H1 (cell line): ENCODE data around the gene AKT1S1. TPM values are rescaled to one million over a fixed set of nuclear protein-coding genes. Genes with fewer than 3 reads are reported as not detected.

Source experiments
- CTCF ChIA-PET: fragments of 300-600 bp; sonication (Branson Sonifier 250); formaldehyde crosslinking; loops from one replicate; lab custom pipeline; 2021; ENCODE audit not compliant: partially characterized antibody; lab: Charles Lee
- POLR2A ChIA-PET: fragments of 300-600 bp; sonication (Branson Sonifier 250); formaldehyde crosslinking; loops from one replicate; lab custom pipeline; 2021; ENCODE audit warnings: inconsistent platforms; ENCODE audit not compliant: partially characterized antibody; lab: Charles Lee
- DNase-seq, 2 experiments: peaks; one replicate each; pipeline versions ENCODE4 v3.0.0 to v3.0.0-alpha.2; 2010 to 2022; ENCODE audit warnings: low spot score in 2 of 2, low read depth in 1 of 2, mixed read lengths in 1 of 2
- FAIRE-seq: peaks from 2 replicates; lab custom pipeline; 2011; peaks lifted over from hg19 to GRCh38; lab: Jason Lieb, UNC
- H2AFZ ChIP-seq: 2 replicates; pipeline ENCODE4 v1.8.1; 2012; ENCODE audit warnings: low read length, inconsistent platforms
- H2AK5ac ChIP-seq: 2 replicates; pipeline ENCODE4 v1.6.1; 2013; ENCODE audit warnings: low read depth, low read length
- H2BK120ac ChIP-seq: replicated peaks from 2 replicates; pipeline ENCODE3; 2013; ENCODE audit warnings: low read depth, low read length, inconsistent platforms
- H2BK12ac ChIP-seq: 2 replicates; pipeline ENCODE4 v1.6.1; 2013; ENCODE audit warnings: low read depth, low read length
- H2BK15ac ChIP-seq: 2 replicates; pipeline ENCODE4 v1.6.1; 2013; ENCODE audit warnings: low read length
- H2BK20ac ChIP-seq: 2 replicates; pipeline ENCODE4 v1.6.1; 2013; ENCODE audit warnings: low read length
- H2BK5ac ChIP-seq: 2 replicates; pipeline ENCODE4 v1.6.1; 2013; ENCODE audit warnings: low read depth, low read length
- H3K14ac ChIP-seq: 2 replicates; pipeline ENCODE4 v1.6.1; 2013; ENCODE audit warnings: inconsistent platforms; ENCODE audit not compliant: insufficient read length
- H3K18ac ChIP-seq: 2 replicates; pipeline ENCODE4 v1.6.1; 2013; ENCODE audit warnings: low read length; ENCODE audit errors: extremely low read depth
- H3K23ac ChIP-seq: 2 replicates; pipeline ENCODE4 v1.6.1; 2013; ENCODE audit warnings: inconsistent platforms; ENCODE audit not compliant: insufficient read length
- H3K23me2 ChIP-seq: 2 replicates; pipeline ENCODE4 v1.6.1; 2013; ENCODE audit warnings: low read depth, low read length
- H3K27ac ChIP-seq: 2 replicates; pipeline ENCODE4 v1.6.1; 2011; ENCODE audit warnings: low read depth, low read length, inconsistent platforms
- H3K27me3 ChIP-seq, 4 experiments: replicated peaks in 1 of 4; 1 replicate in 1 of 4; 2 replicates in 3 of 4; pipeline versions ENCODE4 v1.6.1 to v1.8.1; 2011 to 2013; ENCODE audit warnings: low read length in 3 of 4, mild to moderate bottlenecking in 3 of 4, inconsistent platforms in 2 of 4, mixed read lengths in 2 of 4, moderate library complexity in 1 of 4; ENCODE audit not compliant: control insufficient read depth in 3 of 4, insufficient read depth in 3 of 4; ENCODE audit errors: extremely low read depth in 1 of 4
- H3K36me3 ChIP-seq, 4 experiments: 2 replicates each; pipeline versions ENCODE4 v1.6.1 to v1.8.1; 2011 to 2013; ENCODE audit warnings: mild to moderate bottlenecking in 4 of 4, low read length in 3 of 4, moderate library complexity in 2 of 4, control low read depth in 1 of 4, inconsistent platforms in 1 of 4; ENCODE audit not compliant: insufficient read depth in 4 of 4, control insufficient read depth in 2 of 4
- H3K4ac ChIP-seq: replicated peaks from 2 replicates; pipeline ENCODE3; 2013; ENCODE audit warnings: low read length, low read depth, mixed read lengths, inconsistent platforms; ENCODE audit not compliant: insufficient read length
- H3K4me1 ChIP-seq, 4 experiments: replicated peaks in 1 of 4; 1 replicate in 1 of 4; 2 replicates in 3 of 4; pipeline versions ENCODE4 v1.6.1 to v1.8.1; 2011 to 2013; ENCODE audit warnings: low read length in 3 of 4, inconsistent platforms in 2 of 4, mixed read lengths in 1 of 4; ENCODE audit not compliant: insufficient read depth in 4 of 4, control insufficient read depth in 3 of 4
- H3K4me2 ChIP-seq, 2 experiments: 2 replicates each; pipeline versions ENCODE4 v1.6.1 to v1.8.1; 2011 to 2013; ENCODE audit warnings: low read depth in 2 of 2, low read length in 2 of 2, control low read depth in 1 of 2, inconsistent platforms in 1 of 2, mild to moderate bottlenecking in 1 of 2; ENCODE audit not compliant: insufficient read depth in 1 of 2
- H3K4me3 ChIP-seq, 4 experiments: fragments of 200-600, 300-600 bp in 1 of 4; sonication (generic), shearing (Covaris generic), sonication (Bioruptor Twin) in 1 of 4; 2 replicates each; pipeline versions ENCODE4 v1.5.1 to v1.8.1; 2011 to 2016; ENCODE audit warnings: low read length in 4 of 4, low read depth in 3 of 4, control low read depth in 2 of 4, inconsistent platforms in 2 of 4, mild to moderate bottlenecking in 2 of 4, mixed read lengths in 1 of 4, moderate library complexity in 1 of 4; ENCODE audit not compliant: insufficient read depth in 2 of 4; ENCODE audit errors: extremely low read depth in 1 of 4
- H3K56ac ChIP-seq: replicated peaks from 2 replicates; pipeline ENCODE3; 2013; ENCODE audit warnings: low read depth, mild to moderate bottlenecking, mixed read lengths, low read length, inconsistent platforms; ENCODE audit not compliant: insufficient read length
- H3K79me1 ChIP-seq: 2 replicates; pipeline ENCODE4 v1.6.1; 2013; ENCODE audit warnings: low read depth, low read length, control low read depth
- H3K79me2 ChIP-seq, 2 experiments: 2 replicates each; pipeline versions ENCODE4 v1.6.1 to v1.8.1; 2012 to 2013; ENCODE audit warnings: low read length in 2 of 2, mild to moderate bottlenecking in 2 of 2, inconsistent platforms in 1 of 2; ENCODE audit not compliant: insufficient read depth in 2 of 2, control insufficient read depth in 1 of 2
- H3K9ac ChIP-seq, 4 experiments: replicated peaks in 1 of 4; 1 replicate in 1 of 4; 2 replicates in 3 of 4; pipeline versions ENCODE4 v1.6.1 to v1.8.1; 2011 to 2013; ENCODE audit warnings: low read depth in 3 of 4, low read length in 3 of 4, control low read depth in 2 of 4, mild to moderate bottlenecking in 2 of 4, moderate library complexity in 2 of 4, inconsistent platforms in 1 of 4; ENCODE audit errors: extremely low read depth in 1 of 4
- H3K9me3 ChIP-seq, 2 experiments: 2 replicates each; pipeline versions ENCODE4 v1.6.1 to v1.8.1; 2012 to 2013; ENCODE audit warnings: mild to moderate bottlenecking in 2 of 2, moderate library complexity in 2 of 2, control low read depth in 1 of 2, inconsistent platforms in 1 of 2, low read depth in 1 of 2, low read length in 1 of 2, mixed read lengths in 1 of 2; ENCODE audit not compliant: insufficient read depth in 2 of 2
- H4K20me1 ChIP-seq, 2 experiments: replicated peaks in 1 of 2; 2 replicates each; pipeline versions ENCODE3 to v1.8.1; 2011 to 2013; ENCODE audit warnings: inconsistent platforms in 2 of 2, low read length in 2 of 2, mild to moderate bottlenecking in 1 of 2; ENCODE audit not compliant: insufficient read depth in 2 of 2, control insufficient read depth in 1 of 2
- H4K5ac ChIP-seq: 2 replicates; pipeline ENCODE4 v1.6.1; 2013; ENCODE audit warnings: low read length, low read depth, mixed read lengths, inconsistent platforms; ENCODE audit not compliant: insufficient read length
- H4K8ac ChIP-seq: 2 replicates; pipeline ENCODE4 v1.8.0; 2013; ENCODE audit warnings: mild to moderate bottlenecking, moderate library complexity, low read length, inconsistent platforms; ENCODE audit not compliant: insufficient read depth; ENCODE audit errors: extremely low read depth
- H4K91ac ChIP-seq: replicated peaks from 2 replicates; pipeline ENCODE3; 2013; ENCODE audit warnings: low read length, mixed read lengths, inconsistent platforms; ENCODE audit not compliant: insufficient read length
- CREB1 ChIP-seq: IDR thresholded peaks from 2 replicates; pipeline ENCODE4 v1.6.1; 2012; ENCODE audit warnings: inconsistent platforms
- RXRA ChIP-seq: IDR thresholded peaks from 2 replicates; pipeline ENCODE4 v1.6.1; 2011; ENCODE audit warnings: low read depth, mild to moderate bottlenecking, low read length, moderate library complexity; ENCODE audit not compliant: insufficient read depth
- WGBS, 2 experiments: shearing (Covaris generic) in 1 of 2; methylation state at CpG; one replicate each; pipeline versions ENCODE4 v1.1.6 to v1.1.7; 2013 to 2015; ENCODE audit warnings: low lambda C conversion rate in 2 of 2, mixed read lengths in 2 of 2, inconsistent platforms in 1 of 2, low coverage in 1 of 2, missing lambda C conversion rate in 1 of 2; ENCODE audit not compliant: insufficient replicate concordance in 2 of 2, insufficient coverage in 1 of 2, insufficient read length in 1 of 2; ENCODE audit errors: extremely low coverage in 1 of 2, missing lambda C conversion rate in 1 of 2; 5-methylcytosine and 5-hydroxymethylcytosine counted together
- polyA plus RNA-seq, 7 experiments: library from polyadenylated mRNA; depleted of rRNA in 3 of 7; stranded (reverse) in 5 of 7; unstranded in 2 of 7; fragments of >200 nt in 5 of 7; fragments of 200-250 nt in 2 of 7; gene quantifications; 1 replicate in 5 of 7; 2 replicates in 1 of 7; 4 replicates in 1 of 7; pipeline versions ENCODE4 v1.2.1 to v1.2.3, GENCODE V29; 2011 to 2013; ENCODE audit warnings: missing spikeins in 2 of 7, mixed read lengths in 2 of 7
- total RNA-seq: library from RNA; stranded (reverse); fragmentation: NEBNext Ultra II Directional; extraction: Animal tissue kit (Norgen Biotek cat#: 25700); gene quantifications from 2 replicates; pipeline ENCODE4 v1.2.1, GENCODE V29; 2021

AKT1S1 gene
- total and polyA plus RNA-seq, 2 of the 8 experiments (the other 6 are each of a cell fraction or from before 2014, with no cell fraction given) = 40.7 to 45.9 TPM

- H4K5ac ChIP-seq = no peak overlapping the region
- no peak overlapping the region for H3K27ac ChIP-seq
- no peak overlapping the region for H3K4me3 ChIP-seq
- H4K20me1 ChIP-seq = peaks cover 0 to 3% of the 10 kb centered on the region in 2 experiments
- DNase-seq (no peak), FAIRE-seq (no peak)
- no peak overlapping the region for H2BK120ac ChIP-seq
- POLR2A ChIA-PET = interaction anchor here (1.4 to 5.3 kb wide), 3 partner anchors 11 to 19 kb away, joined by 4 to 55 read pairs (median 6); no protein-coding TSS in a partner anchor
- H2BK20ac ChIP-seq = no peak overlapping the region
- no peak overlapping the region for H2BK15ac ChIP-seq
- CTCF ChIA-PET = interaction anchor here (0.5 kb wide), 1 partner anchor 12 kb away, joined by 3 read pairs; no protein-coding TSS in a partner anchor
- H2BK12ac ChIP-seq = no peak overlapping the region
- no peak overlapping the region for H2BK5ac ChIP-seq
- no peak overlapping the region for H3K14ac ChIP-seq
- no peak overlapping the region for H3K9ac ChIP-seq
- peak overlapping the region; percentile 73; the same call in 1 of the 2 replicates for H4K8ac ChIP-seq
- H3K4me1 ChIP-seq = peaks cover 0 to 14% (median 9%) of the 10 kb centered on the region in 4 experiments; a peak in 6 of 7 replicates
- H2AK5ac ChIP-seq = no peak overlapping the region
- H3K18ac ChIP-seq = no peak overlapping the region
- H3K27me3 ChIP-seq = no peaks in the 10 kb centered on the region
- H3K4ac ChIP-seq = no peak overlapping the region
- 75% methylated on average over 10 of the region's 10 CpGs; no CpG with 5 or more reads in 1 of the 2 experiments for whole genome bisulfite sequencing, 2 experiments
- no peak overlapping the region for H3K4me2 ChIP-seq
- H3K36me3 ChIP-seq = no peaks in the 10 kb centered on the region; a peak in 1 of 8 replicates
- H3K56ac ChIP-seq = no peak overlapping the region
- H3K79me1 ChIP-seq = peaks cover 12% of the 10 kb centered on the region
- H4K91ac ChIP-seq = no peak overlapping the region
- no peaks in the 10 kb centered on the region for H3K9me3 ChIP-seq
- no peak overlapping the region for H2AFZ ChIP-seq
- peaks cover 0 to 23% of the 10 kb centered on the region in 2 experiments; a peak in 2 of 4 replicates for H3K79me2 ChIP-seq
- no peak overlapping the region for H3K23ac ChIP-seq
- peaks cover 22% of the 10 kb centered on the region for H3K23me2 ChIP-seq
- TF ChIP-seq CREB1 (no peak), RXRA (no peak)
These were observed 3.3 kb downstream of the AKT1S1 start for GRCh38 chr19:49873834-49874233.
